GM20000 (cell line): Measurements from ENCODE around the gene UBA1.

Experiments used
- DNase-seq: peaks from one replicate; pipeline ENCODE4 v3.0.0; 2012; ENCODE audit warnings: low spot score
- TF ChIP-seq, protein P1 (sequence below): IDR thresholded peaks from 2 replicates; pipeline ENCODE4 v1.5.1; 2012; ENCODE audit warnings: mild to moderate bottlenecking, control low read depth; ENCODE audit errors: extremely low read depth, missing control alignments

UBA1 gene

DNA sequence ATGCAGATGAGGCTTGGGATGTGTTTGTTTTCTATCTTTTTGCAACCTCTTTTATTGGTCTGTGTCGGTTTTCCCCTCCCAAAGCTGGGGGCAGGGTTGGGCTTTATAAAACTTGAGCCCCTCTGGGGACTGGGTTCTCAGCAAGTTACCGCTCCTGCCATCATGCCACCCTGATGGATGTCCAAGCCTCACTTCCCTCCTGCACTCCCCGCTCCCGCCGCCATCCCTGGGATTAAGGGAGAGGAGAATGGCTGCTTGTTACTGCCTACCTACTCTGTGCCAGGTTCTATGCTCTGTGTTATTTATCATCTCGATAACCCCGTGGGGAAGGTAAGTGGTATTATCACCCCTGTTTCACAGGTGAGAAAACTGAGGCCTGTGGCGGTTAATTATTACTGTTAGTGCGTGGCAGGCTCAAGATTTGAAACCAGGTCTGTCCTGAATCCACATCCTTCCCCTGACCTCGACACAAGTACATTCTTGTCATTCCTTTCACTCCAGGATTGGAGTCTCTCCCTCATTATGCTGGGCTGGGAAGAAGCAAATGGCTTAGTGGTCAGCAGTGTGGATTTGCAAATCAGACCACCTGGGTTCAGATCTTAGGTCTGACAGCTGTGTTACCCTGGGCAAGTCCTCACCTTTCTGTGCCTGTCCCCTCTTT, 4.5 kb downstream of the UBA1 start:
- TF ChIP-seq, protein P1, sequence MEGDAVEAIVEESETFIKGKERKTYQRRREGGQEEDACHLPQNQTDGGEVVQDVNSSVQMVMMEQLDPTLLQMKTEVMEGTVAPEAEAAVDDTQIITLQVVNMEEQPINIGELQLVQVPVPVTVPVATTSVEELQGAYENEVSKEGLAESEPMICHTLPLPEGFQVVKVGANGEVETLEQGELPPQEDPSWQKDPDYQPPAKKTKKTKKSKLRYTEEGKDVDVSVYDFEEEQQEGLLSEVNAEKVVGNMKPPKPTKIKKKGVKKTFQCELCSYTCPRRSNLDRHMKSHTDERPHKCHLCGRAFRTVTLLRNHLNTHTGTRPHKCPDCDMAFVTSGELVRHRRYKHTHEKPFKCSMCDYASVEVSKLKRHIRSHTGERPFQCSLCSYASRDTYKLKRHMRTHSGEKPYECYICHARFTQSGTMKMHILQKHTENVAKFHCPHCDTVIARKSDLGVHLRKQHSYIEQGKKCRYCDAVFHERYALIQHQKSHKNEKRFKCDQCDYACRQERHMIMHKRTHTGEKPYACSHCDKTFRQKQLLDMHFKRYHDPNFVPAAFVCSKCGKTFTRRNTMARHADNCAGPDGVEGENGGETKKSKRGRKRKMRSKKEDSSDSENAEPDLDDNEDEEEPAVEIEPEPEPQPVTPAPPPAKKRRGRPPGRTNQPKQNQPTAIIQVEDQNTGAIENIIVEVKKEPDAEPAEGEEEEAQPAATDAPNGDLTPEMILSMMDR: no peak
- no peak for DNase-seq

DNA sequence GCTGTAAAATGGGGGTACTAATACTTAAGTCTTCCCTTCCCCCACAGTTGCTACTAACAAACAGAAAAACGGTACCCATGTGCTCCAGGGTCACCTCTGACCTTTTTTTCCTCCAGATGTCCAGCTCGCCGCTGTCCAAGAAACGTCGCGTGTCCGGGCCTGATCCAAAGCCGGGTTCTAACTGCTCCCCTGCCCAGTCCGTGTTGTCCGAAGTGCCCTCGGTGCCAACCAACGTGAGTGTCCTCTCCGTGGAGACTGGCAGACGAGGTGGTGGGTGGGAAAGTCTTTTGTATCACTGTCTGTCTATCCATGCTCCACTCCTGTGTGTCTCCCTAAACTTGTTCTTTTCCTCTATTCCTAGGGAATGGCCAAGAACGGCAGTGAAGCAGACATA, 5.1 kb downstream of the UBA1 start:
- TF ChIP-seq, protein P1: no peak

DNA sequence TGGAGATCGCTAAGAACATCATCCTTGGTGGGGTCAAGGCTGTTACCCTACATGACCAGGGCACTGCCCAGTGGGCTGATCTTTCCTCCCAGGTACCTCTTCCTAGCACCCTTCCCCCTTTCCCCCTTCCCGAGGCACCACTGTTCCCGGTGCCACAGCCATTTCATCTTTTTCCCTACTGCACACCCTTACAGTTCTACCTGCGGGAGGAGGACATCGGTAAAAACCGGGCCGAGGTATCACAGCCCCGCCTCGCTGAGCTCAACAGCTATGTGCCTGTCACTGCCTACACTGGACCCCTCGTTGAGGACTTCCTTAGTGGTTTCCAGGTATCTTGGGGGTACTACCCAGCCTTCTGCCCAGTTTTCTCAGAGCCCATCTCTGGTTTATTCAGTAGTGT, 5.7 kb downstream of the UBA1 start:
- TF ChIP-seq, protein P1: no peak
- no peak for DNase-seq

More for the DNA sequence above, 5.1 kb downstream of the UBA1 start:
- DNase-seq: no peak

DNA sequence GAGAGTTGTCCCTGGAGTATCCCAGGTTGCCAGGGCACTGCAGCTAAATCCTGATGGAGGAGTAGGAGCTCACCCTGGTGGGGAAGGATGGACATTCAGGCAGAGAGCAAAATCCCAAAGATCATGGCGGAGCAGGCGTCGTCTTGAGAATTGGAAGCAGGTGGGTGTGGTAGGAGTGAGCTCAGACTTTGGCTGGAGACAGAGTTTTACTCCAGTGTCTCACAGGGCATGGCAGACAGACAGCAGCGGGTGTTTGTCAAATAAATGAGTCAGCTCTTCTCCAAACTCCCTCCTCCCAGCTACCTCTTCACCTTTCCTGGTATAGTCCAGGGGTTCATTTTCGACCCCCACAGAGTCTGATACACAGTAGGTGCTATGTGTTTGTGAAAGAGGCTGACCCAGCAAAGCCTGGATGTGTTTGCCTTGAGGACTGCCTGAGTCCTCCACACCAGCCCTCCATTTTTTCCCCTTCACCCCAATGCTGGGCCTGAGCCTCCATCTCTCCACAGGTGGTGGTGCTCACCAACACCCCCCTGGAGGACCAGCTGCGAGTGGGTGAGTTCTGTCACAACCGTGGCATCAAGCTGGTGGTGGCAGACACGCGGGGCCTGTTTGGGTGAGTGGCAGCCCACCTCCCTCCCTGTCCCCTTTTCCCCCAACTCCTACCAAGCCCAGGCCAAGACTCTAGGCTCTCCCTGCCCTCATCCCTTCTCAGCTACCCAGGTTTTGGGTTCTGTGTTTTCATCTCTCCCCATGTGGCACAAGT, 6.9 kb downstream of the UBA1 start:
- TF ChIP-seq, protein P1: no peak
- no peak for DNase-seq

DNA sequence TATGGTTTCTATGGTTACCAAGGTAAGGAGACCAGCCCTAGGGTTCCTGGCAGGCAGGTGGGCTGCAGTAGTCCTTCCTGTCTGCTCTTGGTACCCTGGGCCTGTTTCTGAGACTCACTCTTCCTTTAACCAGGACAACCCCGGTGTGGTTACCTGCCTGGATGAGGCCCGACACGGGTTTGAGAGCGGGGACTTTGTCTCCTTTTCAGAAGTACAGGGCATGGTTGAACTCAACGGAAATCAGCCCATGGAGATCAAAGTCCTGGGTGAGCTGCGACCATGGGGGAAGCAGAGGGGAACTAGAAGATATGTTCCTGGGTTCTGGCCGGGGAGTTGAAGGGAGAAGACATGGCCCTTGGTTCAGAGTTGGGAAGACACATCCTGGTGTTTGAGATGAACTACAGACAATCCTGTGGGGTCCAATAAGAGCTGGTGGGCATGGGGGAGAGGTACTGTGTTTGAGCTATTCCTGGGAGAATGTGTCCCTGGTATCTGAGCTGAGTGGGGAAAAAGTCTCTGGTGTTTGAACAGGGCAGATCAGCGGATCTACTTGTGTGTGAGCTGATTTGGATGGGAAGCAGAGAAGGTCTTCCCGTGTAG, 7.8 kb downstream of the UBA1 start:
- DNase-seq: no peak
- TF ChIP-seq, protein P1: no peak

DNA sequence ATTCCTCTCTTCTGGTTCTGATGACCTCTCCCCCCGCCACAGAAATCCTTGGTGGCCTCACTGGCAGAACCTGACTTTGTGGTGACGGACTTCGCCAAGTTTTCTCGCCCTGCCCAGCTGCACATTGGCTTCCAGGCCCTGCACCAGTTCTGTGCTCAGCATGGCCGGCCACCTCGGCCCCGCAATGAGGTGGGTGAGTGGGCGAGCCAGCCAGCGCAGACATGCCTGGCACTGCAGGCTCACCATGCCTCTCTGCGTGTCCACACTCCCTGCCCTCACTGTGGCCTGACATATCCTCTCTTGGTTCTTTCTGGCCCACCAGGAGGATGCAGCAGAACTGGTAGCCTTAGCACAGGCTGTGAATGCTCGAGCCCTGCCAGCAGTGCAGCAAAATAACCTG, 8.7 kb downstream of the UBA1 start:
- TF ChIP-seq, protein P1: no peak
- no peak for DNase-seq

DNA sequence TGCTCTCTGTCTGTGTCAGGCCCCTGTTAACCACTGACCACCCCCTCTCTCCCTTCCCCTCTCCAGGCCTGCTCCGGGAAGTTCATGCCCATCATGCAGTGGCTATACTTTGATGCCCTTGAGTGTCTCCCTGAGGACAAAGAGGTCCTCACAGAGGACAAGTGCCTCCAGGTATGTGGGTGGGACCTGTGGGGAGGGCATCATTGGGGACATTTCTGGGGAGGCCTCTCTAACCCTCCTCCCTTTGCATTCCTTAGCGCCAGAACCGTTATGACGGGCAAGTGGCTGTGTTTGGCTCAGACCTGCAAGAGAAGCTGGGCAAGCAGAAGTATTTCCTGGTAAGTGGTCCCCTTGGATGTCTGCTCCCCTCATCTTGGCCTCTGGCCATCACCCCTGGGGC, 9.2 kb downstream of the UBA1 start:
- TF ChIP-seq, protein P1: no peak
- no peak for DNase-seq
